IgD-negative memory B cell (primary cell): ENCODE data around the gene RNF8. TPM values are rescaled to one million over a fixed set of nuclear protein-coding genes. Genes with fewer than 3 reads are reported as not detected.

Experiments used
- H3K27ac Mint-ChIP-seq, 3 donors: one replicate each; pipeline ENCODE4 v1.8.0; 2020 to 2022; ENCODE audit warnings: mild to moderate bottlenecking in 3 of 3, mixed read lengths in 3 of 3, moderate library complexity in 1 of 3
- H3K27me3 Mint-ChIP-seq: one replicate; pipeline ENCODE4 v1.8.0; 2021; ENCODE audit warnings: mixed read lengths
- H3K36me3 Mint-ChIP-seq: one replicate; pipeline ENCODE4 v1.8.0; 2020; ENCODE audit warnings: mild to moderate bottlenecking, mixed read lengths
- H3K4me1 Mint-ChIP-seq, 3 donors: one replicate each; pipeline ENCODE4 v1.8.0; 2020 to 2022; ENCODE audit warnings: mixed read lengths in 3 of 3, mild to moderate bottlenecking in 1 of 3
- H3K4me3 Mint-ChIP-seq, 4 donors: one replicate each; pipeline ENCODE4 v1.8.0; 2020 to 2022; ENCODE audit warnings: mild to moderate bottlenecking in 4 of 4, mixed read lengths in 4 of 4, moderate library complexity in 3 of 4
- H3K9me3 Mint-ChIP-seq, 3 donors: one replicate each; pipeline ENCODE4 v1.8.0; 2020 to 2021; ENCODE audit warnings: mixed read lengths in 3 of 3, mild to moderate bottlenecking in 1 of 3
- polyA plus RNA-seq: library from polyadenylated mRNA; unstranded; fragments of 300-500 nt; fragmentation: Illumina TruSeq; gene quantifications from one replicate; pipeline ENCODE4 v1.2.3, GENCODE V29; 2021

RNF8 gene
- polyA plus RNA-seq, 1 donor from 2014 or later: 15.4 TPM

DNA sequence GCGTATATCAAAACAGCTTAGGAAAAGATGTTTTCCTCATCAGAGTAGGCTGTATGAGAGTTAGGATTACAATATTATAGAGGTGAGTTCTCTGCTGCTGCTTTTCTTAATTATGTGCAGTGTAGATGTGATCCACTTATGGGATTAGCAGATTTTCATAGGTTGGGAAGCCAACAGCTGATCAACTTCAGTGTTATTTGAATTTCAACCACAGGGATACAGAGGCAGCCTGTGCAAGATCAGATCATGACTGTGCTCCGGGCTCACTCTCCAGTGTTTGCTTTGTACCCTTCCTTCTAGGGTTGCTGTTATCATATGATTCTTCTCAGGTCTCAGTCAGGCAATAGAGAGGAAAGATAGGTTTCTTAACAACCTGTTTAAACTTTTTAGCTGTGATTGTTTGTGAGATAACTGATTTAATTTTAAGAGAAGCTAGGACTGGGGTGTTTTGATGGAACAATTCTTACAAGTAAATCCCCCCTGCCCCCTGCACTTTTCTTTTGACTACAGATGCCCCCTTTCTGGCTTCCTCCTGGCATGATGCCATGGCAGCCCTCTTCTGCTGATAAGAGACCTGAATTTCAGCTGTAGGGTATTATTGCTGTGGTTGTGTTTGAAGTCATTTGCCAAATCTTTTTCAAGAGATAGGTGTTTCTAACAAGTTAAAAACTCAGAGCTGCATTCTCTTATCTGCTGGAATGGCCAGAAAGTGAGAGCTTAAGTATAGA, 8.5 kb downstream of the RNF8 start:
- Mint-ChIP-seq H3K9me3 (no peaks in the 10 kb centered on the region), H3K4me1 (peaks cover 4 to 10% (median 6%) of the 10 kb centered on the region in 3 donors), H3K27ac (no peak overlapping the region), H3K27me3 (no peaks in the 10 kb centered on the region), H3K36me3 (no peaks in the 10 kb centered on the region), H3K4me3 (no peak overlapping the region)

DNA sequence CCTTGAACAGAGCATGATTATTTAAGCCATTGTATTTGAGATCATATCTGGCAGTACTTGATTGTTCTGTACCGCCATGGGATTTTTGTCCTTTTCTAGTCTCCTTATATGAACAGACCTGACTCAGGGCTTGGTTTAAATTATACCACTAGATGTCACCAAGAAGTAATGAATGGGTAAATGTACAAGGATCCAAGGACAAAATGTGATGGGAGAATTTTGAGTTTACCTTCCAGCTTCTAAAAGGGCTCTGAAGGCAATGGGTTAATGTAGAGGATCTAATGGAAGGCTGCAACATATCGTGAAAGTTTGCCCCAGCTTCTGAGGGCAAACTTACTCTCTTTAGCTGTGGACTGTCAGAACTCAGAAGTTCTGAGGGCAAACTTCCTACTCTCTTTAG, 12.0 kb downstream of the RNF8 start:
- no peaks in the 10 kb centered on the region for H3K9me3 Mint-ChIP-seq
- H3K27me3 Mint-ChIP-seq: no peaks in the 10 kb centered on the region
- H3K36me3 Mint-ChIP-seq: peaks cover 6% of the 10 kb centered on the region
- H3K4me3 Mint-ChIP-seq: no peak overlapping the region
- H3K4me1 Mint-ChIP-seq: peaks cover 9 to 16% (median 11%) of the 10 kb centered on the region in 3 donors
- peak overlapping the region in 1 of 3 donors; percentile 58 for H3K27ac Mint-ChIP-seq

DNA sequence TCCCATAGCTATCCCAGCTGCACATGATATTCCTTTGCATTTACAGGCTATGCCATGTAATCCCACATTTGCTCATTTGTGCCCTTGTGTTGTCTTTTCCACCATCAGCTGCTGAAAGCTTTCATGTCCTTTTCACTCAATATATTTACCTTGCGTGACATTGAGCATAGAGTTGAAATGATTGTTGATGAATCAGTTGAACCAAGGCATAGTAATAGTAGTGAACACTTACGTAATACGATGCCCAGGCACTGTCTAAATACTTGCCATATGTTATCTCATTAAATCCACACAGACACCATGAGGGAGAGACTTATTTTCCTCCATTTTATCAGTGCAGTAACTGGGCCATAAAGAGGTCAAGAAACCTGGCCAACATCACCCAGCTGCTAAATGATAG, 13.1 kb downstream of the RNF8 start:
- Mint-ChIP-seq H3K27ac (no peak overlapping the region), H3K9me3 (no peaks in the 10 kb centered on the region), H3K4me3 (no peak overlapping the region), H3K36me3 (peaks cover 6% of the 10 kb centered on the region), H3K4me1 (peaks cover 9 to 16% (median 11%) of the 10 kb centered on the region in 3 donors), H3K27me3 (no peaks in the 10 kb centered on the region)

DNA sequence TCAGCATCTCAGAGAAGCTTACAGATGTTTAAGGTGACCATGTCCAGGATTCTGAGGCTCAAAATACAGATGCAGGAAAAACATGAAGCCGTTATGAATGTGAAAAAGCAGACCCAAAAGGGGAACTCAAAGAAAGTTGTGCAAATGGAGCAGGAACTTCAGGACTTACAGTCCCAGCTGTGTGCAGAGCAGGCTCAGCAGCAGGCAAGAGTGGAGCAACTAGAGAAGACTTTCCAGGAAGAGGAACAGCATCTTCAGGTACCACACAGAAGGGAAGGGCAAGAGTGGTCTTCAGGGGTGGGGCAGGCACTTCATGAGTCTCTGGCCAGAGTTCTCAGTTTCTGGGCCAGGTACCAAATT, 15.2 kb downstream of the RNF8 start:
- peak overlapping the region in 1 of 3 donors; percentile 5 for H3K27ac Mint-ChIP-seq
- H3K27me3 Mint-ChIP-seq: no peaks in the 10 kb centered on the region
- H3K4me1 Mint-ChIP-seq: peaks cover 9 to 16% (median 11%) of the 10 kb centered on the region in 3 donors
- H3K36me3 Mint-ChIP-seq: peaks cover 6% of the 10 kb centered on the region
- H3K9me3 Mint-ChIP-seq: no peaks in the 10 kb centered on the region
- no peak overlapping the region for H3K4me3 Mint-ChIP-seq

DNA sequence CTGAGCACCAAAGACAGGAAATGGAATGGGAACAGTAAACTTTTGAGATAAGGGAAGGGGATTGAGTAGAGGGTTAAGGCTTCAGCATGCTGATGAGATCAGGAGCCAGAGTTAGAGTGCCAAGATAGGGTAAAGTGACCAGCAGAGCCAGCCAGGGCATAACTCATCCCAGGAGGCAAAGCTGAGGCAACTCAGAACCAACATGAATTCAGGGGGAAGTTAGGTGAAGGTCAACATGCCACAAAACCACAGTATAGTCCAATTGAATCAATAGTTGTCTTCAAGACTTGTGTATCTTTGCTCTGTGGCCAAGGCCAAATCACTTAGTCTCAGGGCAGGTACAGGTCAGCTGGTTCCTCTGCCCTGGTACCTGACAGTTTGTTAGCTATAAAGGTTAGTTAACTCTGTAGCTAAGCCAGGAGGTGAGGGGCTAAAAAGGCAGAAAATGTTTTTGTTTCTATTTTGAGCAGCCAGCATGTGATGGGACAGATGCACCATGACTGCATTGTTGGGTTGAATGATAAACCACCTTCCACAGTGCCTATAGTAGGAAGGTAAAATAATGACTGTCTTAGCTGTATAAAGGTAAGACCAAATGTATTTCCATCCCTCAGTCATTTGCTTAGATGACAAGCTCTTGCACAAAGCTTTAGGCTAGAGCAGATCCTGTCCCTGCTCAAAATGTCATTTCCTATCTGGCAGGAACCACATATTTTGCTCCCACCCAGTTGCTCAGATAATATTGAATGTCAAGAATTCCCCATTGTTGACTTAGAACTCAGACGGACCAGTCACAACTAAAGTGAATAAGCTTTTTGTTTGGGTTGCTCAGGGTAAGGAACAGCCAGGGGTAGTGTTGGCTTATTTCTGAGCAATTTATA, 15.8 kb downstream of the RNF8 start:
- no peaks in the 10 kb centered on the region for H3K27me3 Mint-ChIP-seq
- peaks cover 6% of the 10 kb centered on the region for H3K36me3 Mint-ChIP-seq
- no peak overlapping the region for H3K27ac Mint-ChIP-seq
- H3K4me3 Mint-ChIP-seq: no peak overlapping the region
- peaks cover 11 to 19% (median 13%) of the 10 kb centered on the region in 3 donors for H3K4me1 Mint-ChIP-seq
- no peaks in the 10 kb centered on the region for H3K9me3 Mint-ChIP-seq

DNA sequence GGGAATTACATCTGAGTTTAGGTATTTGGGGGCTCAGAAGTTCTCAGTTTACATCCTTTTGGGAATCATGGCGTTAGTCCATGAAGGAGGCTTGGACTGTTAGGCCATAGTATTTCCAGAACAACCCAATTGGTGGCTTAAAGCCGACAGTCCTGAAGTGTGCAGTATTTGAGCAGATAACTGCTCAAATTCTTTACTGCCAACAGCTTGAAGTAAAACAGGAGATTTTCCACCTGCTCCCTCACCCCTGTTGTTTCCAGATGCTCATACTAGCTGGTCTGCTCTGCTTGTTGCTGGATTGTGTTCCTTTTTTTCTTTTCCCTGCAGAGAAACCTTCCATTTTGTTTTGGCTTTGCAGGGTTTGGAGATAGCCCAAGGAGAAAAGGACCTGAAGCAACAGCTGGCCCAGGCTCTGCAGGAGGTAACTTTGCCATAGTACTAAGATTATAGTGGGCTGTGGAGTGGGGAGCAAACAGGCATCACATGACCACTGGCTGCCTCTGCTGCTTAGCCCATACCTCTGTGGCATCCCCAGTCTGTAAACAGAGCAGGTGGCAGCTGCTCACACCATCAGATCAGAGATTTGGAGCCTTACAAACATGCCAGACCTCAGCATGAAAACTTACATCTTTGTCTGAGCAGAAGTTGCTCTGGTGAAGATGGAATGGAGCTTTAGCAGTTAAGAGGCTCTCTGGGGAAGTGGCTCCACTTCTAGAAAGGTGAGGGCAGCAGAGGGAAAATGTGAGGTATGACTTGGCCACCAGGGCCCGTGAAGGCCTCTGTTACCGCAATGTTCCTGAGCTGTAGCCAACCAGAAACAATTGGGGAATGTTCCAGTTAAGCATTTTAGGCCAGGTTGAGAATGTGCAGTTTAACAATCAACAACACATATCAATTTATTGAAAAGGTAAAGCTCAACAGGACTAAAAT, 17.6 kb downstream of the RNF8 start:
- Mint-ChIP-seq H3K4me3 (no peak overlapping the region), H3K4me1 (peaks cover 26 to 38% (median 30%) of the 10 kb centered on the region in 3 donors), H3K9me3 (no peaks in the 10 kb centered on the region), H3K27me3 (no peaks in the 10 kb centered on the region), H3K36me3 (peaks cover 8% of the 10 kb centered on the region), H3K27ac (peak overlapping the region in 1 of 3 donors; percentile 22)

DNA sequence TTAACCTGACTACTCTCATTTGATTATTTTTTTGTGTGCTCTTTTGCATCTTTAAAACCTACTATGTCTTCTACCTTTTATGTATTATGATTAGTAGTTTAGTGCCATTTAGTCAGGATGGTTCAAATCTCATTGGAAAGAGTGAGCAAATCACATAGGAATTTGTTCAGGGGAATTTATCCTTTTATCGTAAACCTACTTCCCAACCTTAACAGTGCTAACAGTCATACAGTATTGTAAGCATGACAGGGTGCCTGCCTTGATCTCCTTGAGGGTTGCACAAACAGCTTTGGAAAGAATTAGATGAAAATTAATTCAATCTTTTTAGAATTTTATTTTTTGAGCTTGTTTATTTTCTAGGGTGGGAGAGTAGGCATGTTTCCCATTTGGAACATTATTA, 18.3 kb downstream of the RNF8 start:
- Mint-ChIP-seq H3K27ac (no peak overlapping the region), H3K27me3 (no peaks in the 10 kb centered on the region), H3K9me3 (no peaks in the 10 kb centered on the region), H3K4me3 (no peak overlapping the region), H3K4me1 (peaks cover 28 to 40% (median 31%) of the 10 kb centered on the region in 3 donors), H3K36me3 (peaks cover 8% of the 10 kb centered on the region)

DNA sequence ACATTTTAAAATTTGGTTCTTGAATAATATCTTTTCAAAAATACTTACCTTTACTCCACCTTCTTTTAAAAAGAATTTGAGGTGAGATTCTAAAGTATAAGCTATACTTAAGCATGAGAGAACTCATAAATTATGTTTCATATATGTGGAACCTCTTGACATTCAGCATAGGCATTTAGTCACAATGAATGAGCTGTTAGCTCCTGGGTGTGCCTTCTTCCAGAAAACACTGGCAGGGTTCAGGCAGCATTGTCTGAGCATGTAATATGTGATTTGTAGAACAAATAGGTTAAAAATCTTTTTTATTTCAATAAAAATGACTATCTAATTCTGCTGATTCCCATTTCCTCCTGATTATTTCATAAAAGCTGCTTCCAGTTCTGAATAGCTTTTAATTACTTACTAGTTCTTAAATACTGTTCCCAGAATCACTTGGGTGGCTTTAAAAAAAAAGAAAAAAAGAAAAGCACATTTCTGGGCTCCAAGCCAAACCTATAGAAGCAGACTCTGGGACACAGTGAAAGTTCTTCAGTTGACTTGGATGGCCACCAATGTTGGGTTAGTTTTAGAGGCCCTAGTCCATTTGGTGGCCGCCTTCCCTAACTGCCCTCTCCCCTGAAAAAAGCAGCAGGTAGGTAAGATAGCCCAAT, 20.2 kb downstream of the RNF8 start:
- no peak overlapping the region for H3K4me3 Mint-ChIP-seq
- no peaks in the 10 kb centered on the region for H3K27me3 Mint-ChIP-seq
- H3K36me3 Mint-ChIP-seq: peaks cover 8% of the 10 kb centered on the region
- H3K9me3 Mint-ChIP-seq: no peaks in the 10 kb centered on the region
- peaks cover 35 to 37% (median 36%) of the 10 kb centered on the region in 3 donors for H3K4me1 Mint-ChIP-seq
- H3K27ac Mint-ChIP-seq: no peak overlapping the region

DNA sequence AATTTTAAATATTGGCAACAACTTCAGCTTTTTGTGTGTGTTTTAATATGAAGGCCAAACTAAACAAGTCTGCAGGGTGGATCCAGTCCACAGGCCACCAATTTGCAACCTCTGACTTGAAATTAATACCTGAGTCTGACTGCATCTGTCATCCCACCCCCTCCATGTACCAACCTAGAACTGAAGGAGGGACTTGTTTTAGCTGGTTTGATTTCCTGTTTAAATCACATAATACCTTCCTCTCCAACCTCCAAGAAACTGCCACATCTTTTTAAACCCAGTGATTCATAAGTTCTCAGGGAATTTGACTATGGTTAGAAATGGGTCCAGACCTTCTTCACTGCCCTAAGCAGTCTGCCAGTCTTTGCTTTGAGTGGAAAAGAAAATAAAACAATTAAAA, 21.6 kb downstream of the RNF8 start:
- Mint-ChIP-seq H3K27me3 (no peaks in the 10 kb centered on the region), H3K4me1 (peaks cover 32 to 33% (median 32%) of the 10 kb centered on the region in 3 donors), H3K4me3 (peak overlapping the region in 2 of 4 donors; percentile 28 to 73), H3K9me3 (no peaks in the 10 kb centered on the region), H3K27ac (peak overlapping the region; percentile 3 to 83 (median 54)), H3K36me3 (peaks cover 4% of the 10 kb centered on the region)

DNA sequence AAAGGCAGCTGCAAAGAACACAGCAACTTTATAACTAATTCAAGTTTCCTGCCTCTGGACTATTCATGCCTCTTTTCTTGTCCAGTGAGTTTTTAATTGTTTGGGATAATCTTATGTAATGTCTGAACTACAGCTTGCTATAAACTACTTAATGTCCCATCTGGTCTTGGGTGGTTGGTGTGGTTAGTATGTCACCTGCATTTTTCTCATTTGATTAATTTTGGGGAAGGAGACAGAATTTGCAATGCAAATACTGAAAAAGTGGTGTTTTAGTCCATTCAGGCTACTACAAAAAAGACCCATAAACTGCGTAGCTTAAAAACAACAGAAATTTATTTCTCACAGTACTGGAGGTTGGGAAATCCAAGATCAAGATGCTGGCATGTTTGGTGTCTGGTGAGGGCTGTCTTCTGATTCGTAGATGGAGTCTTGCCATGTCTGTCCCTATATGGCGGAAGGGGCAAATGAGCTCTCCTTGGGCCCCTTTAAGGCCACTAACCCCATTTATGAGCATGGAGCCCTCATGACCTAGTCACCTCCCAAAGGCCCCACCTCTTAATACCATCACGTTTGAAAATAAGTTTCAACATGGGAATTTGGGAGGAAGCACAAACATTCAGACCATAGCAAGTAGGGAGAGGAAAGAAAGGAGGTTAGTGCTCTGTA, 22.4 kb downstream of the RNF8 start:
- peak overlapping the region in 3 of 4 donors; percentile 14 to 73 (median 34) for H3K4me3 Mint-ChIP-seq
- no peaks in the 10 kb centered on the region for H3K27me3 Mint-ChIP-seq

DNA sequence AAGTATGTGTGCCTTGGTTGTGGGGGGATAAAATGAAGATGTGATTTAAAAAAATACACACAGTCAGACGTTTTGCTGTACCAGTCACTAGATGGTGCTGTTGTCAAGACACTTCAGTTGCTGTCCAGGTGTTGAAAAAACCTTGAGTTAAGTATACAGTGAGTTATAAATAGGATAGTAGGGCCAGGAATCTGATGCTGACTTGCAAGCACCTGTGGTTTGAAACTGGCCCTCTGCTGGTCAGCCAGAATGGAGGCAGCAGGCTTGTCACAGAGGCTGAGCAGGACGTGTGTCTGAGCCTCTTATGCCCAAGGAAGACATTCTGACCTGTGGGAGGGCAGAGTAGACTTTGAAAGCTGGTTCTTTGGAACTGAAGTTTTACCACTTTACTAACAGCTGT, 27.8 kb downstream of the RNF8 start:
- H3K4me1 Mint-ChIP-seq: peaks cover 13 to 19% (median 13%) of the 10 kb centered on the region in 3 donors
- no peaks in the 10 kb centered on the region for H3K27me3 Mint-ChIP-seq
- H3K4me3 Mint-ChIP-seq: peak overlapping the region in 1 of 4 donors; percentile 39
- peaks cover 7% of the 10 kb centered on the region for H3K36me3 Mint-ChIP-seq
- H3K9me3 Mint-ChIP-seq: no peaks in the 10 kb centered on the region
- no peak overlapping the region for H3K27ac Mint-ChIP-seq

More for the DNA sequence above, 22.4 kb downstream of the RNF8 start:
- H3K36me3 Mint-ChIP-seq: peaks cover 4% of the 10 kb centered on the region
- peak overlapping the region; percentile 3 to 83 (median 54) for H3K27ac Mint-ChIP-seq
- peaks cover 32 to 37% (median 33%) of the 10 kb centered on the region in 3 donors for H3K4me1 Mint-ChIP-seq
- no peaks in the 10 kb centered on the region for H3K9me3 Mint-ChIP-seq

DNA sequence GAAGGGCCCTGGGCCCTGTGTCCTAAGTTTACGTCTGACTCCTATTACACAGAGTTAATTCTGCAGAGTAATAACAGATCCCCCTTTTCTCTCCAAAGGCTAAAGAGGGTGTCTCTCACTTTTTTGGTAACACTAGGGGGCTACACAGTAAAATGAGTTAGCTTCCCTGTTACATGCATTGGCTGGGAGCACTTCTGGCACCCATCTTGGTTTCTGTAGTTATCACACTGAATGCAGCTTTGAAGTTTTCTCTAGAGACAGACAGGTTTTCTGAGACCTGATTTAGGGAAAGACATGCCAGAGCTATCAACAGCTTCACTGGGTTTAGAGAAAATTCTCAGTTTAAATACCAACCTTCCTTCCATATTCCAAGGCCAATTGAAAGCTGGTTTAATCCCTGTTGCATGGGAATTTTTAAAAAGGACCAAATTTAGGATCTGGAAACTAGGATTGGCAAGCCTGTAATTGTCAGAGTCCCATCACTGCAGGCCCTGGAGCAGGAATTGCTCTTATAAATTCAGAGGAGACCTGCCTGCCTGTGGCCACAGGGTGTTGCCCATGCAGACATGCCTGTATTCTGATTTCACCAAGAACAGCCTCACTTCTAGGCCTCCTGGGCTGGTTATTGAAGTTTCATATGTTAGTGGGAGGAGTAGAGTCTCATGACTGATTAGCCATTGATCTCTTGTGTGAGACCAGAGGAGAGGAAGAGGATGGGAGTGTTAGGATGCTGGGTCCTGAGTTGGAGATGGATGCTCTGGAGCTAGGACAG, 29.4 kb downstream of the RNF8 start:
- H3K27me3 Mint-ChIP-seq: no peaks in the 10 kb centered on the region
- H3K4me1 Mint-ChIP-seq: peaks cover 3 to 15% (median 6%) of the 10 kb centered on the region in 3 donors
- no peak overlapping the region for H3K27ac Mint-ChIP-seq
- H3K9me3 Mint-ChIP-seq: no peaks in the 10 kb centered on the region
- H3K4me3 Mint-ChIP-seq: no peak overlapping the region
- peaks cover 7% of the 10 kb centered on the region for H3K36me3 Mint-ChIP-seq

DNA sequence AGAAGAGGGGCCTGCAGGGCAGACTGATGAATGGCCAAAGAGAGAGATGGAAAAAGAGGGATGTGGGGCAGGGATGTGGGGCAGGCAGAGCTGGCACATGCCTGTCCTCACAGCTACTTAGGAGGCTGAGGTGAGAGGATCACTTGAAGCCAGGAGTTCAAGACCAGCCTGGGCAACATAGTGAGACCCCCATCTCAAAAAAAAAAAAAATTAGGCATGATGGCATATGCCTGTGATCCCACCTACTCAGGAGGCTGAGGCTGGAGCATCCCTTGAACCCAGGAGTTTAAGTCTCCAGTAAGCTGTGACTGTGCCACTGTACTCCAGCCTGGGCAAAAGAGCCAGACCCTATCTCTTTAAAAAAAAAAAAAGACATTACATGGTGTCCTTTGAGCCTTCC, 34.8 kb downstream of the RNF8 start:
- Mint-ChIP-seq H3K27ac (no peak overlapping the region), H3K36me3 (no peaks in the 10 kb centered on the region), H3K27me3 (no peaks in the 10 kb centered on the region), H3K4me3 (no peak overlapping the region), H3K9me3 (no peaks in the 10 kb centered on the region), H3K4me1 (peaks cover 0 to 2% (median 0%) of the 10 kb centered on the region in 3 donors)
